ENCODE measurements around the gene IPP.

Gene IPP

DNA sequence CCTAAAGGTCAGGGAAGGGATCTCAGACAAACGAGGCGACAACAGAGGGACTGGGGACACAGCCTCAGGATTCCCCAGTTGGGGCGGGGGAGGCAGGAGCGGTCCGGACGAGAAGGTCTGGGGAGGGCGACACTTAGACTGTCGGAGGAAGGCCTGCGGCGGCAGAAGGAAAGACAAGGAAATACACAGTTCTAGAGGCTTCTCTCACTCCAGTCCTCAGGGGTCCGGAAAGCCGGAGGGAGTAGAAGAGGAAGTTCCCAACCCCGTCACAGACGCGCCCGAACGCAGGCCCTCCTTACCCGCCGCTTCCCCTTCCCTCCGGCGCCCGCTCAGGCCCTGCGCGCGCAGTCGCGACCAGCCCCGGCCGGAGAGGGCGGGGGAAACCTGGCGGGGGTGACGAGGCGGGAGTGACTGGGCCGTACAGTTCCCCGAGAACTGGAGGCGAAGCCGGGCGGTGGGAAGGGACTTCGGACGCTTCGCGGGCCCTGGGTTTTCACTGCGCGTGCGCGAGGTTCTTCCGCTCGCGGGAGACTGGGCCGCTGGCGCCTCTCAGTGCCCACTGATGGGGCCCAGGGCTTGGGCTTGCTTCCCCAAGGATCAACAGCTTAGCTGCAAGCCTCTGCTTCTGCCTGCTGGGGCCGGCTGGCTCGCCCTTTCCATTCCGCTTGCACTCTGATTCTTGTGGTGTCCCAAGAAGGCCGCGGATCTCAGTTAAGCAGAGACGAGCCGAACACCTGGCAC, at the start of gene IPP:
Gene IPP, minus strand, starts transcription at position 356 of the 741 bp plus-strand sequence. CDS start 4,242 bp downstream, outside the sequence.
- TF ChIP-seq, protein P1, sequence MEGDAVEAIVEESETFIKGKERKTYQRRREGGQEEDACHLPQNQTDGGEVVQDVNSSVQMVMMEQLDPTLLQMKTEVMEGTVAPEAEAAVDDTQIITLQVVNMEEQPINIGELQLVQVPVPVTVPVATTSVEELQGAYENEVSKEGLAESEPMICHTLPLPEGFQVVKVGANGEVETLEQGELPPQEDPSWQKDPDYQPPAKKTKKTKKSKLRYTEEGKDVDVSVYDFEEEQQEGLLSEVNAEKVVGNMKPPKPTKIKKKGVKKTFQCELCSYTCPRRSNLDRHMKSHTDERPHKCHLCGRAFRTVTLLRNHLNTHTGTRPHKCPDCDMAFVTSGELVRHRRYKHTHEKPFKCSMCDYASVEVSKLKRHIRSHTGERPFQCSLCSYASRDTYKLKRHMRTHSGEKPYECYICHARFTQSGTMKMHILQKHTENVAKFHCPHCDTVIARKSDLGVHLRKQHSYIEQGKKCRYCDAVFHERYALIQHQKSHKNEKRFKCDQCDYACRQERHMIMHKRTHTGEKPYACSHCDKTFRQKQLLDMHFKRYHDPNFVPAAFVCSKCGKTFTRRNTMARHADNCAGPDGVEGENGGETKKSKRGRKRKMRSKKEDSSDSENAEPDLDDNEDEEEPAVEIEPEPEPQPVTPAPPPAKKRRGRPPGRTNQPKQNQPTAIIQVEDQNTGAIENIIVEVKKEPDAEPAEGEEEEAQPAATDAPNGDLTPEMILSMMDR (IDR thresholded peaks at IDR 0.05; ENCODE audit: low read depth, low read length, missing control alignments): peak; percentile 21
- peak within 1 kb of the TSS; percentile 79 for H3K4me3 ChIP-seq (ENCODE audit: low read depth, low read length)
- DNase-seq (ENCODE audit: low read depth): peak; percentile 91

DNA sequence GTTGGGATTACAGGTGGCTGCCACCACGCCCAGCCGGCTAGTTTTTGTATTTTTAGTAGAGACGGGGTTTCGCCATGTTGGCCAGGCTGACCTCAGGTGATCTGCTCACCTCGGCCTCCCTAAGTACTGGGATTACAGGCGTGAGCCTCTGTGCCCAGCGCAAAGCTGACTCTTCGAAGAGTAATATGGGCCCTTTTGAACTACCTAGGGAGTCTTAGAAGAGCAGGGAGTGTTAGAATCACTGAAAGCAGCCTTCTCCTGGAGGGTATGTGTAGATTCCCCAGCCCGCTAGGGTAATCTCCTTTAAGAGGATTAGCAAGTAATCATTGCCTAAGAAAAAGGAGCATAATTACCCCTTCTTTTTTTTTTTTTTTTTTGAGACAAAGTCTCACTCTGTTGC, 46.5 kb upstream of the IPP start:
- TF ChIP-seq, protein P1 (IDR thresholded peaks at IDR 0.05; ENCODE audit: low read depth, low read length, missing control alignments): no peak
- no peak overlapping the region for H3K4me3 ChIP-seq (ENCODE audit: low read depth, low read length)
- DNase-seq (ENCODE audit: low read depth): no peak

DNA sequence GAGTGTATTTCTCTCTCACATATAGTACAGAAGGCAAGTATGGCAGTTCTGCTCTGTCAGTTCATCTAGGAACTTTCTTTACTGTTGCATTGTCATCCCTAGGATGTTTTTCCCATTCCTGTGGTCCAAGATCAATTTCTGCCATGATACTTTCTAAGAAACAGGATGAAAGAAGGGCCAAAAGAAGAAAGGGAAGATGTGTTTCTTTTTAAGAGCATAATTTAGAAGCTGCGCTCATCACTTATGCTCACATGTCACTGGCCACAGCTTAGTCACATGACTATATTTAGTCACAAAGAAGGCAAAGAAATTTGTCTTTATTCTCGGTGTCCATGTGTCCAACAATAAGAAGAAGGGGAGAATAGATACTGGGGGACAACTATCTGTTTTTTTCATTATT, 45.9 kb upstream of the IPP start:
- DNase-seq (ENCODE audit: low read depth): no peak
- H3K4me3 ChIP-seq (ENCODE audit: low read depth, low read length): no peak overlapping the region
- TF ChIP-seq, protein P1 (IDR thresholded peaks at IDR 0.05; ENCODE audit: low read depth, low read length, missing control alignments): no peak

DNA sequence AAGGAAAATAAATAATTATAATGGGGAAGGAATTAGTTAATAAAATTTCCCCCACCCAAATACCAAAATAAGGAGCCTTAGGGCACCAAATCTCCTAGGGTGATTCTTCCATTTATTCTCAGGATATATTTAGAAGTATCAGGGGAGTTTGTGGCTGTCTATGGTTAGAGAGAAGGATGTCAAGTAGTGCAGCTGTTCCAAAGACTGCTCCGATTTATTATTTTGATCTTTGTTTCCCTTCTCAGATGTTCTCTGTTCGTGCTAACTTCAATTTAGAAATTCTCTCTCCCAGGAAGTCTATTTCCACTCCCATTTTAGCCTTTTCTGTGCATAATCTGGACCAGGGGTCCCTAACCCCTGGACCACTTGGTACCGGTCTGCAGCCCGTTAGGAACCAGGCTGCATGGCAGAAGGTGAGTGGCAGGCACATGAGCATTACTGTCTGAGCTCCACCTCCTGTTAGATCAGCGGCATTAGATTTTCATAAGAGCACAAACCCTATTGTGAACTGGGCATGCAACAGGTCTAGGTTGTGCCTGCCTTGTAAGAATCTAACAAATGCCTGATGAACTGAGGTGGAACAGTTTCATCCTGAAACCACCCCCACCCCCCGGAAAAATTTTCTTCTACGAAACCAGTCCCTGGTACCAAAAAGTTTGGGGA, 43.6 kb upstream of the IPP start:
- DNase-seq (ENCODE audit: low read depth): no peak
- peak overlapping the region; percentile 24 for H3K4me3 ChIP-seq (ENCODE audit: low read depth, low read length)
- TF ChIP-seq, protein P1 (IDR thresholded peaks at IDR 0.05; ENCODE audit: low read depth, low read length, missing control alignments): peak; percentile 6

DNA sequence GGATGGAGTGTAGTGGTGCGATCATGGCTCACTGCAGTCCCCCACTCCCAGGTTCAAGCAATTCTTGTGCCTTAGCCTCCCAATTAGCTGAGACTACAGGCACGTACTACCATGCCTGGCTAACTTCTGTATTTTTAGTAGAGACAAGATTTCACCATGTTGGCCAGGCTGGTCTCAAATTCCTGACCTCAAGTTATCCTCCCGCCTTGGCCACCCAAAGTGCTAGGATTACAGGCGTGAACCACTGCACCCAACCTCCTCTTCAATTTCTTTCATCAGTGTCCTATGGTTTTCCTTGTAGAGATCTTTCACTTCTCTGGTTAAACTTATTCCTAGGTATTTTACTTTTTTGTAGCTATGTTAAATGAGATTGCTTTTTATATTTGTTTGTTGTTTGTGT, 42.3 kb upstream of the IPP start:
- H3K4me3 ChIP-seq (ENCODE audit: low read depth, low read length): no peak overlapping the region
- no peak for DNase-seq (ENCODE audit: low read depth)
- TF ChIP-seq, protein P1 (IDR thresholded peaks at IDR 0.05; ENCODE audit: low read depth, low read length, missing control alignments): no peak

DNA sequence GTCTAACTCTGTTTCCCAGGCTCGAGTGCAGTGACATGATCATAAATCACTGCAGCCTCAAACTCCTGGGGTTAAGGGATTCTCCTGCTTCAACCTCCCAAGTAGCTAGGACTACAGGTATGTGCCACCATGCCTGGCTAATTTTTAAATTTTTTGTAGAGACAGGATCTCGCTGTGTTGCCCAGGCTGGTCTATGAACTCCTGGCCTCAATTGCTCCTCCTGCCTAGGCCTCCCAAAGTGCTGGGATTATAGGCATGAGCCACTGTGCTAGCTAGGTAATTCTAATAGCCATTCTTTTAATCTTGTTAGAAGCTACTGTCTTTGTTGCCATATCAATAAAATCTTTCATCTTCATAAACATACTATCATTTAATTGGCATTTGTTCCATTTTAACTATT, 39.1 kb upstream of the IPP start:
- TF ChIP-seq, protein P1 (IDR thresholded peaks at IDR 0.05; ENCODE audit: low read depth, low read length, missing control alignments): no peak
- no peak for DNase-seq (ENCODE audit: low read depth)
- H3K4me3 ChIP-seq (ENCODE audit: low read depth, low read length): no peak overlapping the region

Data from GM12864 (cell line).